Stimulated activated CD4-positive, alpha-beta T cell treated with anti-CD3 and anti-CD28 coated beads, Interleukin-1b, Interleukin-23, amount 100 ng/mL, for 1 hour (primary cell): Measurements from ENCODE around the gene DGKI.

Experiments used
- DNase-seq, 2 donors: peaks; one replicate each; pipeline ENCODE4 v3.0.0-alpha.2; 2020; ENCODE audit warnings: low read depth in 2 of 2

Gene DGKI

GRCh38 chr7:137687556-137688265 is 159.1 kb downstream of the DGKI start:
- no peak for DNase-seq

GRCh38 chr7:137685433-137686164 is 161.2 kb downstream of the DGKI start:
- DNase-seq: no peak

GRCh38 chr7:137684776-137685175 is 162.0 kb downstream of the DGKI start:
- no peak for DNase-seq

GRCh38 chr7:137684316-137684715 is 162.5 kb downstream of the DGKI start:
- DNase-seq: no peak

- no peak for DNase-seq
These were observed 164.2 kb downstream of the DGKI start for GRCh38 chr7:137682596-137682995.

GRCh38 chr7:137681657-137682562 is 164.9 kb downstream of the DGKI start:
- DNase-seq: no peak

- DNase-seq: no peak
These were observed 172.0 kb downstream of the DGKI start for GRCh38 chr7:137674551-137675409.

- no peak for DNase-seq
These were observed 172.7 kb downstream of the DGKI start for GRCh38 chr7:137674048-137674447.

GRCh38 chr7:137671920-137672319 is 174.9 kb downstream of the DGKI start:
- no peak for DNase-seq

- no peak for DNase-seq
These were observed 176.3 kb downstream of the DGKI start for GRCh38 chr7:137670222-137671064.

- no peak for DNase-seq
These were observed 177.1 kb downstream of the DGKI start for GRCh38 chr7:137669706-137670105.

GRCh38 chr7:137668404-137668803 is 178.4 kb downstream of the DGKI start:
- no peak for DNase-seq

GRCh38 chr7:137667633-137668387 is 179.0 kb downstream of the DGKI start:
- DNase-seq: no peak

GRCh38 chr7:137664846-137665245 is 181.9 kb downstream of the DGKI start:
- DNase-seq: no peak

GRCh38 chr7:137661634-137662033 is 185.1 kb downstream of the DGKI start:
- no peak for DNase-seq

GRCh38 chr7:137658190-137658900 is 188.4 kb downstream of the DGKI start:
- DNase-seq: no peak

- no peak for DNase-seq
These were observed 189.1 kb downstream of the DGKI start for GRCh38 chr7:137657476-137658189.

- DNase-seq: no peak
These were observed 189.9 kb downstream of the DGKI start for GRCh38 chr7:137656850-137657232.
